CD14-positive monocyte (primary cell): ENCODE measurements around the gene NOL12. TPM values are rescaled to one million over a fixed set of nuclear protein-coding genes. Genes with fewer than 3 reads are reported as not detected.

ENCODE experiments used
- DNase-seq, 3 donors: peaks; one replicate each; pipeline ENCODE4 v3.0.0-alpha.2; 2011 to 2022
- H2AFZ ChIP-seq: 2 replicates; pipeline ENCODE4 v1.6.0; 2012; ENCODE audit warnings: mild to moderate bottlenecking, low read depth, low read length, inconsistent platforms; ENCODE audit not compliant: insufficient read depth, poor library complexity, severe bottlenecking
- H3K27ac ChIP-seq, 2 donors: 1 replicate in 1 of 2; 2 replicates in 1 of 2; pipeline ENCODE4 v1.5.1; 2012 to 2013; ENCODE audit warnings: low read length in 2 of 2, control low read depth in 1 of 2, inconsistent platforms in 1 of 2, low read depth in 1 of 2, mild to moderate bottlenecking in 1 of 2
- H3K27me3 ChIP-seq, 2 donors: one replicate each; pipeline versions ENCODE4 v1.6.0 to v1.6.1; 2011 to 2013; ENCODE audit warnings: low read length in 2 of 2; ENCODE audit not compliant: control insufficient read depth in 2 of 2, insufficient read depth in 2 of 2
- H3K36me3 ChIP-seq, 2 donors: replicated peaks in 1 of 2; 1 replicate in 1 of 2; 2 replicates in 1 of 2; pipeline versions ENCODE4 v1.5.1 to v1.6.1; 2012 to 2013; ENCODE audit warnings: low read length in 2 of 2, control low read depth in 1 of 2, inconsistent platforms in 1 of 2, mild to moderate bottlenecking in 1 of 2; ENCODE audit not compliant: insufficient read depth in 2 of 2, control insufficient read depth in 1 of 2
- H3K4me1 ChIP-seq, 2 donors: 1 replicate in 1 of 2; 2 replicates in 1 of 2; pipeline versions ENCODE4 v1.5.1 to v1.6.1; 2012 to 2013; ENCODE audit warnings: low read length in 2 of 2, control low read depth in 1 of 2, inconsistent platforms in 1 of 2, mild to moderate bottlenecking in 1 of 2, moderate library complexity in 1 of 2; ENCODE audit not compliant: insufficient read depth in 2 of 2, control insufficient read depth in 1 of 2
- H3K4me2 ChIP-seq: replicated peaks from 2 replicates; pipeline ENCODE3; 2012; ENCODE audit warnings: low read length, moderate library complexity, mild to moderate bottlenecking; ENCODE audit not compliant: poor library complexity, severe bottlenecking; ENCODE audit errors: extremely low read depth
- H3K4me3 ChIP-seq, 3 experiments: fragments of 200-600 bp in 1 of 3; sonication (generic) in 1 of 3; replicated peaks in 1 of 3; 1 replicate in 2 of 3; 2 replicates in 1 of 3; pipeline ENCODE4 v1.5.1; 2011 to 2013; ENCODE audit warnings: low read length in 3 of 3, mild to moderate bottlenecking in 3 of 3, control low read depth in 2 of 3, low read depth in 2 of 3, inconsistent platforms in 1 of 3, moderate library complexity in 1 of 3
- H3K79me2 ChIP-seq: 2 replicates; pipeline ENCODE4 v1.6.0; 2012; ENCODE audit warnings: mild to moderate bottlenecking, control low read depth, inconsistent platforms, low read length, moderate library complexity; ENCODE audit not compliant: insufficient read depth
- H3K9ac ChIP-seq: 2 replicates; pipeline ENCODE4 v1.6.0; 2017; ENCODE audit warnings: low read length, mild to moderate bottlenecking; ENCODE audit not compliant: insufficient read depth, poor library complexity, severe bottlenecking
- H3K9me3 ChIP-seq, 2 donors: replicated peaks in 1 of 2; 1 replicate in 1 of 2; 2 replicates in 1 of 2; pipeline versions ENCODE4 v1.5.1 to v1.6.1; 2012 to 2013; ENCODE audit warnings: low read length in 2 of 2, control low read depth in 1 of 2; ENCODE audit not compliant: control insufficient read depth in 1 of 2, insufficient read depth in 1 of 2
- H4K20me1 ChIP-seq: 2 replicates; pipeline ENCODE4 v1.6.0; 2012; ENCODE audit warnings: mild to moderate bottlenecking, low read length, control low read depth, moderate library complexity; ENCODE audit not compliant: insufficient read depth
- H3K27ac Mint-ChIP-seq, 7 donors: one replicate each; pipeline ENCODE4 v1.8.0; 2020; ENCODE audit warnings: mild to moderate bottlenecking in 7 of 7, mixed read lengths in 7 of 7, moderate library complexity in 6 of 7, inconsistent platforms in 2 of 7
- H3K27me3 Mint-ChIP-seq, 3 donors: one replicate each; pipeline ENCODE4 v1.8.0; 2021 to 2022; ENCODE audit warnings: low read depth in 3 of 3, mild to moderate bottlenecking in 3 of 3, mixed read lengths in 3 of 3, moderate library complexity in 3 of 3, inconsistent platforms in 1 of 3
- H3K36me3 Mint-ChIP-seq, 2 donors: one replicate each; pipeline ENCODE4 v1.8.0; 2020; ENCODE audit warnings: mixed read lengths in 2 of 2, inconsistent platforms in 1 of 2, mild to moderate bottlenecking in 1 of 2
- H3K4me1 Mint-ChIP-seq: one replicate; pipeline ENCODE4 v1.8.0; 2020; ENCODE audit warnings: mild to moderate bottlenecking, mixed read lengths
- H3K4me3 Mint-ChIP-seq, 2 donors: one replicate each; pipeline ENCODE4 v1.8.0; 2020; ENCODE audit warnings: mild to moderate bottlenecking in 2 of 2, mixed read lengths in 2 of 2, moderate library complexity in 1 of 2
- H3K9me3 Mint-ChIP-seq, 7 donors: one replicate each; pipeline ENCODE4 v1.8.0; 2020 to 2022; ENCODE audit warnings: mixed read lengths in 7 of 7, mild to moderate bottlenecking in 6 of 7, moderate library complexity in 6 of 7, inconsistent platforms in 2 of 7
- CTCF ChIP-seq: fragments of 200-600 bp; IDR thresholded peaks from one replicate; pipeline ENCODE4 v1.8.0; 2022; ENCODE audit warnings: antibody characterized with exemption, mild to moderate bottlenecking
- WGBS: methylation state at CpG from one replicate; pipeline ENCODE4 v1.1.5; 2013; ENCODE audit warnings: missing lambda C conversion rate; ENCODE audit not compliant: insufficient coverage; 5-methylcytosine and 5-hydroxymethylcytosine counted together
- intact Hi-C, 2 donors: fragments of 100-400 bp; cut with micrococcal nuclease; formaldehyde crosslinking; loops; one replicate each; pipeline versions ENCODE4 v1.15.0 to v1.15.1; 2023
- polyA plus RNA-seq, 3 donors: library from polyadenylated mRNA; depleted of rRNA in 1 of 3; unstranded in 2 of 3; stranded (reverse) in 1 of 3; fragments of 300-500 nt in 2 of 3; fragments of >200 nt in 1 of 3; fragmentation: Illumina TruSeq in 2 of 3; gene quantifications; 1 replicate in 2 of 3; 2 replicates in 1 of 3; pipeline ENCODE4 v1.2.3, GENCODE V29; 2012 to 2021

Gene NOL12
- polyA plus RNA-seq, 3 donors = 47.3 to 52.0 (median 49.2) TPM

- H3K4me3 Mint-ChIP-seq = no peak overlapping the region
- peaks cover 53% of the 10 kb centered on the region for H3K79me2 ChIP-seq
- no peak overlapping the region for H2AFZ ChIP-seq
These were observed 21.7 kb upstream of the NOL12 start for GRCh38 chr22:37664249-37665101.

GRCh38 chr22:37665487-37665886 lies 20.7 kb upstream of the NOL12 start:
- intact Hi-C loops = no loop called here
- TF ChIP-seq CTCF = no peak
- H4K20me1 ChIP-seq = peaks cover 10% of the 10 kb centered on the region
- H3K9me3 ChIP-seq = no peaks in the 10 kb centered on the region
- 96% methylated on average over 23 of the region's 24 CpGs for WGBS
- peaks cover 19% of the 10 kb centered on the region for H3K4me1 Mint-ChIP-seq
- peaks cover 42% of the 10 kb centered on the region for H3K79me2 ChIP-seq
- H3K27me3 ChIP-seq = no peaks in the 10 kb centered on the region
- H3K4me3 Mint-ChIP-seq = no peak overlapping the region
- no peak overlapping the region for H2AFZ ChIP-seq
- peaks cover 18 to 21% of the 10 kb centered on the region in 2 donors for H3K4me1 ChIP-seq
- no peaks in the 10 kb centered on the region for H3K9me3 Mint-ChIP-seq
- H3K27ac Mint-ChIP-seq = no peak overlapping the region
- H3K27ac ChIP-seq = no peak overlapping the region
- no peak for DNase-seq
- H3K4me3 ChIP-seq = no peak overlapping the region
- H3K36me3 Mint-ChIP-seq = peaks cover 9 to 30% of the 10 kb centered on the region in 2 donors
- peaks cover 6 to 17% of the 10 kb centered on the region in 2 donors for H3K36me3 ChIP-seq
- peaks cover 0 to 4% (median 3%) of the 10 kb centered on the region in 3 donors for H3K27me3 Mint-ChIP-seq
- H3K4me2 ChIP-seq = no peak overlapping the region
- H3K9ac ChIP-seq = no peak overlapping the region

More at GRCh38 chr22:37664249-37665101, 21.7 kb upstream of the NOL12 start:
- Histone ChIP-seq H3K27ac (no peak overlapping the region), H3K4me3 (no peak overlapping the region), H3K9ac (no peak overlapping the region), H3K27me3 (no peaks in the 10 kb centered on the region), H3K9me3 (no peaks in the 10 kb centered on the region), H3K4me2 (no peak overlapping the region), H3K36me3 (peaks cover 6 to 17% of the 10 kb centered on the region in 2 donors), H3K4me1 (peaks cover 28 to 31% of the 10 kb centered on the region in 2 donors), H4K20me1 (peaks cover 20% of the 10 kb centered on the region)
- TF ChIP-seq CTCF = no peak
- peaks cover 0 to 7% (median under 1%) of the 10 kb centered on the region in 3 donors for H3K27me3 Mint-ChIP-seq
- WGBS = 88% methylated on average over 14 of the region's 16 CpGs
- no peaks in the 10 kb centered on the region for H3K9me3 Mint-ChIP-seq
- no peak for DNase-seq
- peaks cover 9 to 27% of the 10 kb centered on the region in 2 donors for H3K36me3 Mint-ChIP-seq
- intact Hi-C loops = no loop called here
- peaks cover 29% of the 10 kb centered on the region for H3K4me1 Mint-ChIP-seq
- H3K27ac Mint-ChIP-seq = no peak overlapping the region
